Adrenal gland (tissue), 5 donors: ENCODE data around the gene KRTAP10-9.
"Not testable (repeated sequence)": the region's sequence is repeated elsewhere in the genome, so short reads cannot be mapped to it uniquely, and the experiment has no call there.

Source experiments
- CTCF ChIP-seq, 6 experiments: fragments of 450-650 bp in 4 of 6; fragments of 200-600 bp in 2 of 6; sonication (generic) in 1 of 6; IDR thresholded peaks; 1 replicate in 5 of 6; 2 replicates in 1 of 6; pipeline versions ENCODE4 v1.5.1 to v1.8.0; 2016 to 2021; ENCODE audit warnings: antibody characterized with exemption in 6 of 6, mild to moderate bottlenecking in 2 of 6, moderate library complexity in 1 of 6
- POLR2A ChIP-seq, 2 donors: fragments of 450-650 bp; IDR thresholded peaks; one replicate each; pipeline ENCODE4 v1.6.1; 2017; ENCODE audit warnings: antibody characterized with exemption in 2 of 2, mild to moderate bottlenecking in 2 of 2, moderate library complexity in 1 of 2
- donor health status: DM: no; HTN: no; CAD: no.

GRCh38 chr21:44638506-44639330 is 11.8 kb downstream of the KRTAP10-9 start:
- TF ChIP-seq POLR2A, CTCF (IDR thresholded peaks at IDR 0.05): not testable (repeated sequence)
